Right ventricle myocardium inferior (tissue), 1 donor: ENCODE results near the gene SYMPK. TPM values are rescaled to one million over a fixed set of nuclear protein-coding genes. Genes with fewer than 3 reads are reported as not detected.
"Not testable (repeated sequence)": the region's sequence is repeated elsewhere in the genome, so short reads cannot be mapped to it uniquely, and the experiment has no call there.

Experiments
- ATAC-seq: fragments of 200-7000 bp; cut with Tn5 transposase; one replicate; pipeline ENCODE4 v1.9.1; 2020; ENCODE audit warnings: mild to moderate bottlenecking, moderate library complexity
- DNase-seq: peaks from one replicate; pipeline ENCODE4 v3.0.0; 2021; ENCODE audit errors: missing footprints
- intact Hi-C: fragments of 100-400 bp; cut with DNase I; formaldehyde crosslinking; loops from one replicate; pipeline ENCODE4 v1.11.0; 2022
- total RNA-seq: library from RNA; stranded (reverse); fragmentation: NEBNext Ultra II Directional; extraction: Animal tissue kit (Norgen Biotek cat#: 25700); gene quantifications from one replicate; pipeline ENCODE4 v1.2.1, GENCODE V29; 2021
- donor health status: DM: no; HTN: yes; CAD: no; lungs with severe emphysema.

The SYMPK gene
- total RNA-seq, 1 donor from 2014 or later, result 29.9 TPM

DNA sequence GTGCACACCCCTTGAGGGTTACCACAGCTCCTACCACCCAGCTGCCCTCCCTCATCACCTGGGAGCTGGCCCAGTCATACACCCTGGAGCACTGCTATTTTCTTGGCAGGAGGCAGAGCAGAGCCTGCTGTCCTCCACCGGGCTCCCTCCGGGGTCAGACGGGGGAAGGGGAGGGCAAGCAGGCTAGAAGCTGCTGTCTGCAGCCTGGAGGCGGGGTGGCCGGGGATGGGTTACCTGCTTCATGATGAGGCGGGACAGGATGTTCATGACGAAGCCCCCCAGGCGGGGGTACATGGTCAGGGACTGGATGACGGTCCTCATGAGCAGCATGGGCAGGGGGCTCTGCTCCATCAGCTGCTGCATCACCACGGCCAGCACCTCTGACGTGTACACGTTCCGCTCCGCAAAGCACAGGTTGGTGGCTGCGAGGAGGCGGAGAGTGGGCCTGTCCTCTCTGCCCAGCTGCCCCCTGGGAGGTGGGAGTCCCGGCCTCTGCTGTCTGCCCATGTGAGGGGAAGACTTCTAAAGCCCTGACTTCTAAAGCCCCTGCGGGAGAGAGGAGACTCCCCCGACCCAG is 45.1 kb downstream of the SYMPK start:
- ATAC-seq, result peak; percentile 21
- intact Hi-C loops, result loop anchor here (5.0 kb wide), 1 partner anchor 69 kb away; the partner anchor contains the start of gene IRF2BP1
- no peak for DNase-seq

DNA sequence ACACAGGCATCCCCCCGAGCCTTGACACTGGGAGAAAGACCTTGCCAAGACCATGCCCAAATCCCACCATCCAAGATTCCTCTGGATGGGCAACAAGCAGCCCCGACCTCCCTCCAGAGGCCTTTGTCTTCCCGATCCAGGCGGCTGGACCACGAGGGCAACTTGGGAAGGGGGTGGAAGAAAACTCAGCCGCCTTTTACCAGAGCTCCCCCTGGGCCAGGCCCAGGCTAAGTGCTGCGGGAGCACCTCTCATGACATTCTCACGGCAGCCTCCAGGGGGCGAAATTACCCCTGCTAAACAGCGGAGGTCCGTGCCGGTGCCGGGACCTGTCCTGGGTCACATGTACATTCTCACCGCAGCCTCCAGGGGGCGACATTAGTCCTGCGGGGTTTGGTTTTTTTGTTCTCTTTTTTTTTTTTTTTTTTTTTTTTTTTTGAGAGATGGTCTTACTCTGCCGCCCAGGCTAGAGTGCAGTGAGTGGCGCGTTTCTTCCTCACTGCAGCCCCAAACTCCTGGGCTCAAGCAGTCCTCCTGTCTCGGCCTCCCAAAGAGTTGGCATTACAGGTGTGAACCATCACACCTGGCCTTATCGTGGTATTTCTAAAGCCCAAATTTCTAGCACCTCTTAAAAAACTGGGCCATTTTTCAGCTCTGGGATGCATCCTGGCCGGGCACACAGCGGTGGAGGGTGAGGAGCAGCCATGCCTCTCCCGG is 45.8 kb downstream of the SYMPK start:
- ATAC-seq, result peak; percentile 88
- DNase-seq, result peak; percentile 97
- intact Hi-C loops, result loop anchor here (5.0 kb wide), 1 partner anchor 70 kb away; the partner anchor contains the start of gene IRF2BP1

DNA sequence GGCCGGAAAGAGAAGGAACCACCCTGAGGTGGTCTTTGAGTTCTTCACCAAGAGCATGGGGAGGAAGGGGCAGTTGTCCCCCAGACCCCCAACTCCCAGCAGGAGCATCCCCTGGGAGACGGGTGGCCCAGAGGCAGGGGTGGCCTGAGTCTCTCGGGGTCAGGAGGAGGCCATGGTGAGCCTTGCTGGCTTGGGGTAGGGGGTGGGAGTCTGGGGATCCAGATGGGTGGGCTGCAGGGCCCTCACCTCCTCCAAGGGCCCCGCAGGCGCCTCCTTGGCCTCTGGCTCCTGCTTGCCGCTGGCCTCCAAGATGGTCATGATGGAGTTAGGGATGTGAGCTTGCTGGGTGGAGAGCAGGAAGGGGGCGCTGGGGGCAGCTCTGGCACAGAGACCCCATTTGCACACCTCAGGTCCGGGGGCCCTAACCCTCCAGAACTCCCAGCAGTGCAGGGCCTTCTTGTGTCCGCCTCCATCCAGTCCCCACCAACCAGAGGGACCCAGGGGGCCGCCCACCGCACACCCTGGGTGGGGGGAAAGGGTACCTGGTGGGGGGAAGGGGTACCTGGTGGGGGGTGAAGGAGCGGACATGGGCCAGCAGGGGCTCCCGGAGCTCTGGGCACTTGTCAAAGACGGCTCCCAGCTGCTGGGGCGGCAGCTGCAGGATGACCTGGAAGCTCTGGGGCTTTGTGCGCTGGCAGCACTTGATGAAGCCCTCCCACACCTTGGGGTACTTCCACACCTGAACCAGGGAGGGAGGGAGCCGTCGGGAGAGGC is 46.5 kb downstream of the SYMPK start:
- no peak for DNase-seq
- ATAC-seq, result no peak
- intact Hi-C loops, result loop anchor here (5.0 kb wide), 1 partner anchor 71 kb away; the partner anchor contains the start of gene IRF2BP1

DNA sequence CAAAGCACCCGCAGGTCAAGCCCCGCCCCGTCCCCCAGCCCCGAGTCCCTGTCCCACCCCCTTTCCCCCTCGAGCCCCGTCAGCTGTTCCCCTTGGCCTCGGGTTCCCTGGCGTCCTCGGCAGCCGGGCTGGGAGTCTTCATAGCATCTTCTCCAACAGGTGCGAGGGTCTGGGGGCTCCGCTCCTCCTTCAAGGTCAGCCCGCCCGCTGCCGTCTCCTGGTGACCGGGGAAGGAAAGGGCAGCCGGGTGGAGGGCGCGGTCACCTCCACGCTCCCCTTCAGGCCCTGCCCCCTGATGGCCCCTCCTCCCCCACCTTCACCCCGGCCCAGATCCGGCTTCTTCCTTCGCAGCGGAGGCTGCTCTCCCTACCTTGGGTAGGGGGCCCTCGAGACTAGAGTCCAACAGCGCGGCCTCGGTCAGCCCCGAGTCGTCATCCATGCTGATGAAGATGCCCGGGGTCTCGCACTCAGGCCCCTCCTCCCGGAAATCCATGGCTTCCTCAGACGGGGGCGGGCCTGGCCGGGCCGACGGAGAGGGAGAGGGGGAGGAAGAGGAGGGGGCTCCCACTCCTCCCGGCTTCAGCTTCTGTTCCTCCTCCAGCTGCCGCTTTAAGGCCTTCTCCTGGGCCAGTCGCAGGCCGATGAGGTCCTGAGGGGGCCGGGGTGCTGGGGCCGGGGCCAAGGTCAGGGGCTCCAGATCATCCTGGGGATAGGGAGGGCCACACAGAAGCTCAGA is 47.3 kb downstream of the SYMPK start:
- no peak for ATAC-seq
- intact Hi-C loops, result loop anchor here (5.0 kb wide), 1 partner anchor 72 kb away; the partner anchor contains the start of gene IRF2BP1
- no peak for DNase-seq

DNA sequence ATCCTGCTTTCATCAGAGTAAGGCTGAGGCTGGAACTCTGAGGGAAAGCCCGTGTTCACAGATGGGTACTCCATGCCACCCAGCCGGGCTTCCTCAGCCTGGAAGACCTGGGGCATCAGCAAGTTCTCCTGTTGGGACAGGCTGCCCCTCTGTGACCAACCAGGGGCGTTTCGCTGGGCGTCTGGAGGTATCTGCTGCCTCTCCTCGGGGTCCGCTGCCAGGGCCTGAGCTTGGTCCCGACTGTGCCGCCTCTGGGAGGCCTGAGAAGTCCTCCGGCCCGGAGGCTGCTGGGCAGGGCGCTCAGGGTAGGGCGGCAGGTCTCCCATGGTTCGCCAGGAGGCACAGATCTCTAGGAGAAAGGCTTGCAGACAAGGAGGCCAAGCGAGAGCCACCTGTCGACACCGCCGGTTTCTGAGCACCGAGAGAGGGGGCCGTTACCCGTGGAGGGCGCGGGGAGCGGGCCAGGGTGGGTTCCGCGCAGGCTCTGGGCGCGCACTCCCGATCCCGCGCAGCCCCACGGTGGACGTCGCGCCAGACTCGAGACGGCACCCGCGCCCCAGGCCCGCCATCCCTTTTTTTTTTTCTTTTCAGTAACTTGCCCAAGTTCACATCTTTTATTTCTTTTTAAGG is 48.0 kb downstream of the SYMPK start, which contains the start of gene RSPH6A:
TSS of gene RSPH6A (minus strand) at position 458 of the 630 bp plus-strand sequence. CDS start at position 326, 132 bp downstream.
- no peak for DNase-seq
- no peak for ATAC-seq
- intact Hi-C loops, result loop anchor here (5.0 kb wide), 1 partner anchor 72 kb away; the partner anchor contains the start of gene IRF2BP1

DNA sequence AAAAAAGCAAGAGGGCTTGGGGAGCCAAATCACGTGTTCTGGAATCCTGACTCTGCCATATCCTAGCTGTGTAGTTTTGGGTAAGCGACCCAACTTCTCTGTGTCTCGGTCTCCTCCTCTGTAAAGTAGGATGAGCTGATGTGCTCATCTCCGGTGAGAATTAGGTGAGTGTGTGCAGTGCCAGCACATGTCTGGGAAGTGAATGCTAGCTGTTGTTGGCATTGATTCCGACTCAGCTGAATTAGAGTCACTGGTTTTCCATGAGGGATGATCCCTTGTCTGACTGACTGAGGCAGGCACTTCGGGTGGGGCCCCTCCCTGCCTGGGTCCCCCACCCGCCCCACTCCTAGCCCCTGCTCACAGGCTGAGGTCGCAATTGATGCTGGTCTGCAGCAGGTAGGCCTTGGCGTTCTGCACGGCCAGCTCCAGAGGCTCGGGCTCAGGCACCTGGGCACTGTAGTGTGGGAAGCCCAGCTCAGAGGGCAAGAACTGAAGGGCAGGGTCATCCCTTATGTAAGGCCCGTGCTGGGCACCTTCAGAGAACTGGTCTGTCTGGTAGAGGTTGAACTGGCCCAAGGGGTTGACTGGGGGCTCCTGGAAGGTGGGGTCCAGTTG is 48.7 kb downstream of the SYMPK start:
- DNase-seq (no peak), ATAC-seq (no peak)
- intact Hi-C loops, result no loop called here

DNA sequence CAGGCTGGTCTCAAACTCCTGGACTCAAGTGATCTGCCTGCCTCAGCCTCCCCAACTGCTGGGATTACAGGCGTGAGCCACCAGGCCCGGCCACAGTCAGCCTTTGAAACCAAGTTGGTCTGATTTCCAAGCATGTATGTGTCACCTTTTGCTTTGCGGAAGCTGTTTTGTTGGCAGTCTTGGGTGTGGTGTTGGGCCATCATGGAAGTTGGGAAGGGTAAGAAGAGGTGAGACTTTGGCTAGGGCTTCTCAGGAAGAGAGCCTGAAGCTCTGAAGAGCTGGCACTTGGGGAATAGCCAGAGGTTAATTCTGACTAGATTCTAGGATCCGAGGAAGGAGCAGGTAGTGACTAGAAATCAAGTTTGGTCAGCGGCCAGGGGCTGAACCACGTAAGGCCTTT is 50.6 kb downstream of the SYMPK start:
- no peak for DNase-seq
- intact Hi-C loops, result no loop called here
- no peak for ATAC-seq

DNA sequence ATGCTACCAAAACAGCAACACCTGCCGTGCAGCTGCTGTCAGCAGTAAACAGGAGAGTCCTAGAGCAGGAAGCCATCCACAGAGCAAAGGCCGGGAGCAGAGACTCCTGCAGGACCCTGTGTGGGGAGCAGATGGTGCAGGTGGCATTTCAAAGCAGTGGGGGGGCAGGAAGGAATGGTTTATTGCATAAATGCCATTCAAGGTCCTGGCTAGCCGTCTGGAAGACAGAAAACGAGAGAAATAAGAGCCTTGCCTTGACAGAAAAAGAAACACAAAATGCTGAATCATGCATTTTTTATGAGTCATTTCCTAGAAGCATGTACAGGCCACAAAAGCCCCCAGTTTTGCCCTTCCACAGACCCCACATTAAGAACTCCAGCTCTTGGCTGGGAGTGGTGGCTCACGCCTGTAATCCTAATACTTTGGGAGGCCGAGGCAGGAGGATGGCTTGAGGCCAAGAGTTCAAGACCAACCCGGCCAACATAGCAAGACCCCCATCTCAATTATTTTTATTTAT is 53.2 kb downstream of the SYMPK start:
- intact Hi-C loops, result no loop called here
- DNase-seq (no peak), ATAC-seq (no peak)

DNA sequence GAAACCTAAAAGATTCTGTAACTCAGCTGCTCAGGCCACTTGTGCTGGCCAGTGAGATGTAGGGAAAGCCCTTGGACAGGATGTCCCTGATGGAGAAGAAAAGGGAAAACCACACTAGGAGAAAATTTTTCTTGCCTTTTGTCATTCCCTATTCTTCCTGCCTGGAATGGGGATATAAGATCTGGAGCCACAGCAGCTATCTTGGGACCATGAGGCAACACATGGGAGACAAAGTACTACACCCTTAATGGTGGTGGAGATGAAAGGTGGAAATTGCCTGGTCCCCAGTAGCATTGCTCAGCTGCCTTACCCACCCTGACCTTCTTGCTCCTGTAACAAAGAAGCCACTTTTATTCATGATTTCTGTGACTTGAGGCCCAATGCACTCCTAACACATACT is 57.2 kb downstream of the SYMPK start:
- intact Hi-C loops, result no loop called here
- DNase-seq (no peak), ATAC-seq (no peak)

DNA sequence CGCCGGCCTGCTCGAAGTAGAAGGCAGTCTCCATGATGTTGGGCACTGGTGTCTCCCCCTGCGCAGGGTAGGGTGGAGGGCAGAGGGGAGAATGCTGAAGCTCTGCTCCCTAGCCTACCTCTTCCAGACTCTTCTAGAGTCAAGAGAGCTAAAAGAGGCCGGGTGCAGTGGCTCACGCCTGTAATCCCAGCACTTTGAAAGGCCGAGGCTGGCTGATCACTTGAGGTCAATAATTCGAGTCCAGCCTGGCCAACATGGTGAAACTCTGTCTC is 58.1 kb downstream of the SYMPK start:
- ATAC-seq, result no peak

DNA sequence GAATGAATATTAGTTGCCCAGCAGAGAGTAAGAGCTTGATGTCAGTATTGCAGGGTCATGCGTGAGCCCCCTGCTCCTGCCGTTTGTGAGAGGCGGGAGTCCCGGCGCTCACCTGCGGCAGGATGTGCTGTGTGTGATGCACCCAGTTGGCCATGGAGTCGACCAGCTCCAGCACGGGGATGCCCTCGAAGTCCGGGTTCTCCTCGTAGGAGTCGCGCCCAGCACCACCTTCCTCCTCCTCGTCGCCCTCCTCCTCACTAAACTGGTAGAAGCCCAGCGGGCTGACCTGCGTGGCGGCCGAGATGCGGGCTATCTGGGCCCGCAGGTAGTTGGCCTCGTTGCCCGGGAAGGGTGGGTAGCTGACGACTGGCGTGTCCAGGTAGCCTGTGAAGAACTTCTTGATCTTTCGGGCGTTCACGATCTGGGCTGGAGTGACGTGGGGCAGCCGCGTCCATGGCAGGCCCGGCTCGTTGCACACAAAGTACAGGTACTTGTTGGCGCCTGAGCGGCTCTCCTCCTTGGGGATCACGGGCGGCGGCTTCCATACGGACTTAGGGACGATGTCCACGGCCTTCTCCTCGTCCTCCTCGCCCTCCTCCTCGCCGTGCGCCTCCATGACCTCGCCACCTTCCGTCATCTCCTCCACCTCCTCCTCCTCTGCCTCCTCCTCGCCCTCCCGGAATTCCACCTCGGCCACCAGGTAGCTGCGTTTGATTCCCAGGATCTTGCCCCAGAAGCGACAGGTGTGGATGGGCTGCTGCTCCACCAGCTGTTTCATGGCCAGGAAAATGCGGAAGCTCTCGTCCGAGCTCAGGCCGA is 58.6 kb downstream of the SYMPK start:
- no peak for DNase-seq
- intact Hi-C loops, result no loop called here

More for the DNA sequence above, 58.1 kb downstream of the SYMPK start:
- no peak for DNase-seq
- intact Hi-C loops, result no loop called here

DNA sequence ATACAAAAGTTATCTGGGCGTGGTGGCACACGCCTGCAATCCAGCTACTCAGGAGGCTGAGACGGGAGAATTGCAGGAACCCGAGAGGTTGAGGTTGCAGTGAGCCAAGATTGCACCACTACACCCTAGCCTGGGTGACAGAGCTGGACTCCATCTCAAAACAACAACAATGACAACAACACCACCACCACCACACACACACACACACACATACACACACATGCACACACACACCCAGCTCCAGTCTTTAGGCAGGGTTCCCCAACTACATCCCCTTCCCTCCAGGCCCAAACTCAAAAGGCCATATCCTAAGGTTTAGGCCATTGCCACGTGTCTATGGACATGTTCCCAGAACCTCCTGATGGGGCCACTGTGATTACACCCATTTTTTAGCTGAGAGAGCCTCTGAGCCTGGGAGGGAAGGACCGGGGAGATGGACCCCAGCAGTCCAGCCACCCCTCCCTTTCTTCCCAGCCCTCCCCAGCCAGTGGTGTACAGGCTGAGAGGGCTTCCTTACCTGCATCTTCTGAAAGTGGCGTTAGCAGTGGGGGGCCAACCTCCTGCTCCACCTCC is 61.3 kb downstream of the SYMPK start:
- no peak for ATAC-seq
- no peak for DNase-seq
- intact Hi-C loops, result no loop called here

More for the DNA sequence above, 58.6 kb downstream of the SYMPK start:
- no peak for ATAC-seq

DNA sequence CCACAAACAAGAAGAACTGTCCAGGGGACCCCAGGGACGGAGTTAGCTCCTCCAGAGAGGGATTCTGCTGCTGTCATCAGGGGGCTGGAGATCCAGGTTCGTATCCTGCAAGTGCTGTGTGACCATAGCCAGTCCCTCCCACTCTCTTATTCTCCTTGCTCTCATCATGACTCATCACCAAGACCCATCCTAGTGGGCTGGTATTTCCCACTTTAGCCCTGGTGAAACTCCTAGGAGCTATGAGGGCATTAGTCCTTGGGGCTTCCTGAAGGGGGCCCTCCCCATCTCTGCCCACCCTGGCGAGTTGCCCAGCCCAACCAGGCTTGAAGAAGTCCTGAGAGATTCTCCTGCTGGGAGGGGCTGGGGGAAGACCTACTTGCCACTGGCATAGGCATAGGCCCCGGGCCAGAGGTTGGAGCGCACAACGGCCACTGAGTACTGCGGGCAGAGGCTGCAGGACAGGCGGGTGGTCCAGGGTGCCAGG is 62.8 kb downstream of the SYMPK start:
- intact Hi-C loops, result no loop called here
- ATAC-seq, result peak; percentile 11

DNA sequence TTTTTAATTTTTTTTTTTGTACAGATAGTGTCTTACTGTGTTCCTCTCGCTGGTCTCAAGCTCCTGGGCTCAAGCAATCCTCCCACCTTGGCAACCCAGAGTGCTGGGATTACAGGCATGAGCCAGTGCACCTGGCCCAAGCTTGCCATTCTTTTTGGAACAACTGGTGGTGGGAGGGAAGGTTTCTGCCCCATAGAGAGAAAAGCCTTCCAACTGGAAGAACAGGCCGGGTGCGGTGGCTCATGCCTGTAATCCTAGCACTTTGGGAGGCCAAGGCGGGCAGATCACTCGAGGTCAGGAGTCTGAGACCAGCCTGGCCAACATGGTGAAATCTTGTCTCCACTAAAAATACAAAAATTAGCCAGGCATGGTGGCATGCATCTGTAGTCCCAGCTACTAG is 63.4 kb downstream of the SYMPK start:
- not testable (repeated sequence) for DNase-seq, ATAC-seq
- intact Hi-C loops, result loop anchor here (1.0 kb wide), 1 partner anchor 29 kb away; no protein-coding TSS in a partner anchor

More for the DNA sequence above, 62.8 kb downstream of the SYMPK start:
- peak; percentile 20 for DNase-seq

DNA sequence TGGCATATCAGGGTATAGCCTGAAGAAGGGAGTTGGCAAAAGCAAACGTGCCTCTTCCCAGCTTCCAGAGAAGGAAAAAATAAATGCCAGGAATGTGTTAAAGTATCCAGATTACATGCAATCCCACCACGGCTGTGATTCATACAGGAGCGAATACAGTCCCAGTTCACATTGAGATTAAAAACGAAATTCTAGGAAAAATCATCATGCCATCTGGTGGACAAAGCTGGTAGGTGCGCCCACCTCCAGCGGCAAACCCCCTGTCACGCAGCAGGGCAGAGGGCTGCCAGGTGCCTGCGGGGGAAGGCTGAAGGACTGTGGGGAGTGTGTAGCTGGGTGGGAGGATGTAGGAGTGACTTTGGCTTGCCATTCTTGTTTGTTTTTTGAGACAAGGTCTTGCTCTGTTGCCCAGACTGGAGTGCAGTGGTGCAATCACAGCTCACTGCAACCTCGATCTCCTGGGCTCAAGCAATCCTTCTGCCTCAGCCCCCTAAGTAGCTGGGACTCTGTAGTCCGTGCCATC is 63.9 kb downstream of the SYMPK start:
- DNase-seq, result peak; percentile 78
- intact Hi-C loops, result loop anchor here (1.0 kb wide), 1 partner anchor 29 kb away; no protein-coding TSS in a partner anchor
- ATAC-seq, result peak; percentile 83

DNA sequence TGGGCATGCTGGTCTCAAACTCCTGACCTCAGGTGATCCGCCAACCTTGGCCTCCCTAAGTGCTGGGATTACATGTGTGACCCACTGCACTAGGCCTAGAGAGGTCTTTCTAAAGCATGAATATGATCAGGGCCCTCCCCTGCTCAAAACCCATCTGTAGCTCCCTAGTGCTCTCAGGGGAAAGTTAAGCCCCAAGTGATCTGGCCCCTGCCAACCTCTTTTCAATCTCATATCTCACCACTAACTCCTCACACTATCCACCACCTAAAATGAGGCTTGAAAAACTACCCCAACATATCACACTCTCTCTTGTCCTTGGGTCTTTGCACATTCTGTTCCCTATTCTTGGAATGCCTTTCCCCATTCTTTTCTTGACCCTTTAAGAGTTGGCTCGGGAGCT is 68.3 kb downstream of the SYMPK start:
- ATAC-seq (no peak), DNase-seq (no peak)
- intact Hi-C loops, result no loop called here
